ENCODE data around the gene CNOT8.
A peak's percentile ranks its signal among the peaks of the same experiment; 100 is the strongest.
"Not testable (repeated sequence)": the region's sequence is repeated elsewhere in the genome, so short reads cannot be mapped to it uniquely, and the experiment has no call there.

CNOT8 gene

GRCh38 chr5:154835701-154836052, 22.8 kb upstream of the CNOT8 start:
- not testable (repeated sequence) for DNase-seq (ENCODE audit: low read depth in 2 of 2)

DNA sequence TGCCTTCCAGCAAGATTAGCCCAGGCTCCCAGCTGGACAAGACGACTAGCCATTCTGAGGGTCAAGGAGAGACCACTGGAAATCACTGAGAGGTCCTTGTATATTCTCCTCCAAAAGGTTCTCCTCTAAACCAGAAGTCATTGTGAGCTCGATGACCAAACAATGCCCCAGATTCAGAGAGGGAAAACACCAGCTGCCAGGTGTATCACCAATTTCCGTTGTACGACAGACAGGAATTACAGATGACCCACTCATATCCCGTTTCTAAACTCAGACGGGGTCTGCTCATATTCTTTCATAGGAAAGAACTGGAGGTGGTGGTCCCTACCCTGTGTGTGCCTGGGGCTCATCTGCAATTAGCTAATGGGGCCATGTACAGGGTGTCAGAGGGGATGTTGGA, 22.2 kb upstream of the CNOT8 start:
- DNase-seq (ENCODE audit: low read depth in 2 of 2) = no peak

DNA sequence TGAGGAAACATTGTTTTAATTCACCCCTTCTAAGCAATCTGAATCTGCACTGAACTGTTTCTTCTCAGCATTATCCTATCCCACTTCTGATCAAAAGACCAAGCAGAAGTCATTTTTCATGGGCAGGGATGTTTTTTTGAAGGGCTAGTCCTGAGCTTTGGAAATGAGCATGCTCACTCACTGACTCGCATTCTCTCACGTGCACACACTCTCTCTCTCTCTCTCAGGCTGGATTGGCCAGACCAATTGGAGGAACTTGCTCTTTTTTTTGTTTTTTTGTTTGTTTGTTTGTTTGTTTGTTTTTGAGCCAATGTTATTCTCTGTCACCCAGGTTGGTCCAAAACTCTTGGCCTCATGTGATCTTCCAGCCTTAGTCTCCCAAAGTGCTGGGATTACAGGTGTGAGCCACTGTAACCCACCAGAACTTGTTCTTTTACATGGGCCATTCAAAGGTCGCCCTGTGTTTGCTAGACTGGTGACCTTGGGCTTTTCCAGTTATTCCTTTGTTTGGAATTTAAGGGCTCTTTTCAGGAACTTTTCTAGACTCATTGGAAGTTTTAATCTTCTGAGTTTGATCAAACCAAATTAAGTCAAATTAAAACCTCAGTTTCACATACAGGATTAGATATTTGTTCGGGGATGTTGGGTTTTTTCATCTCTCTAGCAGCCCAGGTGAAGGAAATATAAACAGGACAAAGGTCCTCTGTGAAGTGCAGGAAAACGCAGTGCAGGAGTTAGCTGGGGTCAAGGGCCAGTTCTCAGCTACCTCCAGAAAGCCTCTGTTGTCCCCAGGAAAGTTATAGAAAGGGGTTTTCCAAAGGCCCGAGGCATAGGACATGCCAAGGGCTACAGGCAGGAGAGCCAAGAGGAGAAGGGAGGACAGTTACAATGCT, 21.2 kb upstream of the CNOT8 start:
- DNase-seq (ENCODE audit: low read depth in 2 of 2) = no peak

DNA sequence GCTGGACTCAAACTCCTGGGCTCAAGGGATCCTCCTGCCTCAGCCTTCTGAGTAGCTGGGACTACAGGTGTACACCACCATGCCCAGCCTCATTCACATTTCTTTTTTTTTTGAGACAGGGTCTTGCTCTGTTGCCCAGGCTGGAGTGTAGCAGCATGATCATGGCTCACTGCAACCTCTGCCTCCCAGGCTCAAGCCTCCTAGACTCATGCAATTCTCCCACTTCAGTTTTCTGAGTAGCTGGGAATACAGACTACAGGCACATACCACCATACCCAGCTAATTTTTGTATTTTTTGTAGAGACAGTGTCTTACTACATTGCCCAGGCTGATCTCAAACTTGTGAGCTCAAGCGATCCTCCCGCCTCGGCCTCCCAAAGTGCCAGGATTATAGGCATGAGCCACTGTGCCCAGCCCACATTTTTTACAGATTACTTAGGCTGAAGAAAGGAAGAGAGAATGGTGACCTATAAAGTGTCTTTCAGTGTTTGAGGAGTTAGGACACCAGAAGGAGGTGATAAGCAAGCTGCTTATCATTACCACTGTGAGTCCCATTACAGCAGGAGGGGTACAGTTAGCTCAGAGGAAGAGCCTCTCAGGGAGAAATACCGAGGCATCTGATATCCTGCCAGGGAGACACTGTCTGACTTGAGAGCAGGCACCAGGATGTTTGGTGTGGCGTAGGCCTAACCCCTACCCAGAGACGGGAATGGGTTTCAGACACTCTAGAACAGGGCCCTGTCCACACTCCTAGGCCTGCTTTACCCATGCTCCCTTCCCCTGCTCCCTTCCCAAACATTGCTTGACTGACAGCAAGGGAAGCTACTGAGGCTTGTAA, 17.8 kb upstream of the CNOT8 start:
- no peak for DNase-seq (ENCODE audit: low read depth in 2 of 2)

- DNase-seq (ENCODE audit: low read depth in 2 of 2) = no peak
Observed at GRCh38 chr5:154841273-154841661, 17.2 kb upstream of the CNOT8 start.

GRCh38 chr5:154842689-154843530, 15.5 kb upstream of the CNOT8 start:
- no peak for DNase-seq (ENCODE audit: low read depth in 2 of 2)

- no peak for DNase-seq (ENCODE audit: low read depth in 2 of 2)
Observed at GRCh38 chr5:154844809-154845208, 13.6 kb upstream of the CNOT8 start.

DNA sequence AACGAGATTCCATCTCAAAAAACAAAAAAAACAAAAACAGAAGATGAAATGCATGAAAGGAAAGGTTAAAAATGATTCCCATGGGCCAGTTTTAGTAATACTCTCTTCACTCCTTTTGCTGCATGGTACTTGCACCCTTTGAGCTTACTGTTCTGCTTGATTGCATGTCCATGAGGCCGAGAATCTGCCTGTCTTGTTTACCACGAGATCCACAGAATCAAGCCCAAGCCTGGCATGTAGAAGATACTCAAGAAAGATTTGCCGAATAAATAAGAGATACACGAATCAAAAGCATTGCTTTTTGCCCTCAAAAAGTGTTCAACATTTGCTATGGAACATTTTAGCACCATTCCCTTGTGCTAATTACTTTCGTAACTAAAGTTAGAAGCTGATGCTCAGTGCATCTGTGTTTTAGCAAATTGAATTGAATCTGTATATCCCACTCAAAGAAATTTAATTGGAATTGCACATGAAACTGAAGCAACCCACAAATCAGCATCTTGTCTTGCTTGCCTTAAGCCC, 9.1 kb upstream of the CNOT8 start:
- no peak for DNase-seq (ENCODE audit: low read depth in 2 of 2)

- DNase-seq (ENCODE audit: low read depth in 2 of 2) = no peak
Observed at GRCh38 chr5:154849791-154850201, 8.6 kb upstream of the CNOT8 start.

DNA sequence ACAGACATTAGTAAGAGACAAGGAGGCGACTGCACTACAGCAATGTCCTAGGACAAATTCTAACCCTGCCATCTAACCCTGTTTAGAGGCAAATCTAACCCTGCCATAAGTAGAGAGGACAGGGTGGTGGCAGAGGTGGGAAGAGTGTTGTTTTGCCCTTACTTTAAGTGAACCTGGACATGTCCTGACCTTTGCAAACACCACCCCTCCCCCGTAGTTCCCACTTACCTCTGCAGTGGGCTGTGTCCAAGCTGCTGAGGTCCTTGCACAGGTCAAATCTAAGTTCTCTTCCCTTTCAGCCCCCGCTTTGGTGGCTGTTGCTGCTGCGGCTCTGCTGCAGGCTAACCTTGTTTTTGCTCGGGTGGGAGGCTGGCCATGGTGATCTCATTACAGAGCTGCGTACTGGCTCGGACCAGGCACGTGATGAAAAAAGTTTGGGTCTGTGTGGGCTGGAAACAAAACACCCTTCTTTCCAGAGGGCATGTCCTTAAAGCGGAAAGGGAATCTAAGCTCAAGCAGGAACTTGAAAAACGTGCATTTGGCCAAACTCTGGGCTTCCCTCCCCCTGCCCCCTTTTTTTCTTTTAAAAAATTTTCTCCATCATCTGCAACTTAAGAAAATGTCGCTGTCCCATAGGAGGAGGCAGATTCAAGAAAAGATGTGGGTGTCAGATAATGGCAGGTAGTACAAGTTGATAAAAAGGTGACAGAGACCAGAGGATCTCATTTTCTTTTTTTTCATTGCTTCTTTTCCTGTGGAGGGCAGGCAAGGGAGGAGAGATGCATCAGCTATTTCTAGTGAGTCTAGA, 8.0 kb upstream of the CNOT8 start, which contains the start of gene FAXDC2:
Gene FAXDC2, minus strand, starts transcription at position 349 of the 808 bp plus-strand sequence. CDS start 12,425 bp downstream, outside the sequence.
- no peak for DNase-seq (ENCODE audit: low read depth in 2 of 2)

- DNase-seq (ENCODE audit: low read depth in 2 of 2) = no peak
Observed at GRCh38 chr5:154851351-154851750, 7.1 kb upstream of the CNOT8 start.

- peak; percentile 64 to 70 for DNase-seq (ENCODE audit: low read depth in 2 of 2)
Observed at GRCh38 chr5:154857530-154858296, 714 bp upstream of the CNOT8 start.

DNA sequence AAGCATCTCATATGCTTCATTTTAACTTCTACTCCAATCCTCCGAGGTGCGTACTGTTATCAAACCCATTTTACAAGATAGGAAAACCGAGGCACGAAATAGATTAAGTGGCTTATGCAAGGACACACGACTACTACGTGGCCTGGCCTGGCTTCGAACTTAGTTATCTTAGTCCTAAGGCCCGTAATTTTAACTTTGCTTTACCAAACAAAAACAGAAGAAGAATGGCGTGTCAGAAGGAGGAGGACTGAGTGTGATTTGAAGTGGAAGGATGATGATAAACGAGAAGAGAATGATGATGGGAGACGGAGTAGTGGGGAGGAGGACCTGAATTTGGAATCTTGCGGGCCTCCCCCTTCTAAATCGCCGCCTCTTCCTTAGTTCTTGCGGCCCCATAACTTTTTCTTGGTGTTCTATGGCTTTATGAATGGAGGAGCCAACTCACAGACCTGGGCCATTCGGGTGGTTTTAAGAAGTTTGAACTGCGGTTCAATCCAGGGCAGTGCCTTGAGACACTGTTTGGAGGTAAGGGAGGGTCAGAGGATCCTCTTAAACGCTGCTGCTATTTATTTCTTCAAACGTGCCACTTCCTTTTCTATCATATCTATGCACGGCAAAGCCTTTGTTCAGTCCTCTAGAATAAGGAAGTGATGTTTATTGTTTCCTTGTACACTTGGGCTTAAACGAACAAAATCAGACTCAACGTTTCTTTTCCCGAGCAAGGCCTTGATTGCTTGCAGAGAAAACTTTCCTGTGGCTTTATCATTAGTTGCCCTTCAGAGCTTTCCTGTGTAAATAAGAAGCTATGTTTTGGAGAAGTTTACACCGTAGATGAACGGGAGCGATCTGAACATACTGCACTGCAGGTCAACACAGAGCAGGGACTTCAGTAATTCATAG, 795 bp downstream of the CNOT8 start:
- DNase-seq (ENCODE audit: low read depth in 2 of 2) = no peak

- DNase-seq (ENCODE audit: low read depth in 2 of 2) = no peak
Observed at GRCh38 chr5:154860123-154860522, 1.7 kb downstream of the CNOT8 start.

DNA sequence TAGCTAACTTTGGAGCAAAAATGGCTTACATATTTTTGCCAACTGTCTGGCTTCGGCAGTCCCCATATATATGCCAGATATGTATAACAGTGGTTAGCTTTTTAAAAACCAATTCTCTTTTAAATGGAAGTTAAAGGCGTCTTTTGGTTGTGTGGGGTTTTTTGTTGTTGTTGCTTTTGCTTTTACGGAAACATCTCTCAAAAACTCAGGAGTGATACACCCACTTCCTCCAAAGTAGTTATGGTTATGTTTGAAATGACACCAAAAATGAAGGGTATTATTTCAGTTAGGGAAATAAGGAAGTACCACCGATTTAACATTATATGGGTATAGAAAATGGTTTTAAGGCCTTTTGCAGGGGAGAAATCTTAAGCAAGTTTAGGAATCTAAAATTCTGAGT, 2.3 kb downstream of the CNOT8 start:
- DNase-seq (ENCODE audit: low read depth in 2 of 2) = no peak

DNA sequence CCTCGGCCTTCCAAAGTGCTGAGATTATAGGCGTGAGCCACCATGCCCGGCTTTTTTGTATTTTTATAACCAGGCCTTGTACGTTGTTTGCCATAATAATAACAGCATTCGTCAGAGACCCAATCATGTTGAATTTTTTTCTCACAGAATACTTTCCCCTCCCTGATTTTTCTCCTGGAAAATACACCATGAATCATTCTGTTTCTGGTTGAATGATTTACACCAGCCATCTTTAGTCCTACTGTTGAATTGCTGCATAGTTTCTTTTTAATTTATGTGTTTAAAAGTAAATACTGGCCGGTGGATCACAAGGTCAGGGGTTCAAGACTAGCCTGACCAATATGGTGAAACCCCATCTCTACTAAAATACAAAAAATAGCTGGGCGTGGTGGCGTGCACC, 3.5 kb downstream of the CNOT8 start:
- DNase-seq (ENCODE audit: low read depth in 2 of 2) = no peak

DNA sequence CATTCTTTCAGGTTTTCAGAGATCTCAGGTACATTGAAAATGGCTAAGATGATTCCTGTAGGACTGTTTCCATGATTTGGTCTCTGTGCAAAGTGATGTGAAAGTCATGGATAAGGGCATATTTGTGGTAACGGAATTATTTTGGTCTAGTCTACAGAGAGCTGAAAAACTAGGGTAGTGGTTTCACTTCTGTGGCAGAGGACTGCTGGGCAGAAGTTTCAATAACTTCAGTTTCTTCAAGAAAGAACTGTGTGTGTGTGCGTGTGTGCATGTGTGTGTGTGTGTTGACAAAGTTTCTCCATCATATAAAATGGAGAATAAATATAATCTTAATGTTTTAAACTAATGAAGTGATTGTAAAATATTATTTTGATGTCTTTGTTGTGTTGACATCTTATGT, 4.3 kb downstream of the CNOT8 start:
- no peak for DNase-seq (ENCODE audit: low read depth in 2 of 2)

GRCh38 chr5:154863291-154864080, 5.1 kb downstream of the CNOT8 start:
- no peak for DNase-seq (ENCODE audit: low read depth in 2 of 2)
